ENCODE measurements around the gene TMEM151B. TPM values are rescaled to one million over a fixed set of nuclear protein-coding genes. Genes with fewer than 3 reads are reported as not detected.

The TMEM151B gene
- total and polyA plus RNA-seq, 2 donors from 2014 or later = not detected

GRCh38 chr6:44269178-44269920 lies 901 bp upstream of the TMEM151B start:
- peaks cover 12% of the 10 kb centered on the region for H3K27me3 ChIP-seq (ENCODE audit: control insufficient read depth, insufficient read depth, low read length)
- no peak overlapping the region for H3K4me3 ChIP-seq (ENCODE audit: low read length in 3 of 3)
- intact Hi-C loops (cut with DNase I) = no loop called here
- FAIRE-seq (no peak), DNase-seq (no peak)
- TF ChIP-seq CTCF (IDR thresholded peaks at IDR 0.05; ENCODE audit: borderline replicate concordance, extremely low read depth, insufficient read depth) = no peak
- peaks cover 0 to 8% (median 4%) of the 10 kb centered on the region in 3 donors for H3K4me1 ChIP-seq (ENCODE audit: control insufficient read depth in 2 of 3, insufficient read depth in 2 of 3, low read depth in 1 of 3, low read length in 3 of 3)
- no peaks in the 10 kb centered on the region for H3K36me3 ChIP-seq (ENCODE audit: control insufficient read depth in 2 of 3, insufficient read depth in 3 of 3, low read length in 3 of 3)
- no peak overlapping the region for H3K27ac ChIP-seq (ENCODE audit: low read depth in 2 of 2, low read length in 2 of 2)
- H3K9me3 ChIP-seq (ENCODE audit: control insufficient read depth in 2 of 3, insufficient read depth in 1 of 3, low read length in 3 of 3) = no peaks in the 10 kb centered on the region
- H3K9ac ChIP-seq (ENCODE audit: low read length in 3 of 3) = no peak overlapping the region

GRCh38 chr6:44270526-44271405 lies 516 bp downstream of the TMEM151B start:
- intact Hi-C loops (cut with DNase I) = no loop called here
- FAIRE-seq = no peak

DNA sequence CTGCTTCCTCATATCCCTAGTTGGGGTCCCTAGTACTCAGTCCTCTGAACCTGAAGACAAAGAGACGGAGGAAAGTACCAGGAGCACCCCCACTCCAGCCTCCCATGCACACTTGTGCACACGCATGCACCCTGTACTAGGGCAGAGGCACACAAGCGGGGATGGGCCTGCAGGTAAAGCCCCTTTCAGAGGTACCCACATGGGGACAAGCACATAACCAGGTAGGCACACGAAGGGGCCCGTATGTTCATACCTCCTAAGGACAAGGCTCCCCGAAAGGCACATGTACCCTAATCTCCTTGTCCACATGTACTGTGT lies 1.1 kb downstream of the TMEM151B start:
- DNase-seq (no peak), FAIRE-seq (no peak)
- TF ChIP-seq CTCF (IDR thresholded peaks at IDR 0.05; ENCODE audit: borderline replicate concordance, extremely low read depth, insufficient read depth) = no peak
- Histone ChIP-seq H3K27me3 (ENCODE audit: control insufficient read depth, insufficient read depth, low read length) (peaks cover 12% of the 10 kb centered on the region), H3K36me3 (ENCODE audit: control insufficient read depth in 2 of 3, insufficient read depth in 3 of 3, low read length in 3 of 3) (no peaks in the 10 kb centered on the region), H3K9me3 (ENCODE audit: control insufficient read depth in 2 of 3, insufficient read depth in 1 of 3, low read length in 3 of 3) (no peaks in the 10 kb centered on the region), H3K4me3 (ENCODE audit: low read length in 3 of 3) (no peak overlapping the region), H3K4me1 (ENCODE audit: control insufficient read depth in 2 of 3, insufficient read depth in 2 of 3, low read depth in 1 of 3, low read length in 3 of 3) (peaks cover 0 to 2% (median 0%) of the 10 kb centered on the region in 3 donors), H3K9ac (ENCODE audit: low read length in 3 of 3) (no peak overlapping the region), H3K27ac (ENCODE audit: low read depth in 2 of 2, low read length in 2 of 2) (no peak overlapping the region)
- intact Hi-C loops (cut with DNase I) = no loop called here

More at GRCh38 chr6:44270526-44271405, 516 bp downstream of the TMEM151B start:
- Histone ChIP-seq H3K4me1 (ENCODE audit: control insufficient read depth in 2 of 3, insufficient read depth in 2 of 3, low read depth in 1 of 3, low read length in 3 of 3) (peaks cover 0 to 2% (median 0%) of the 10 kb centered on the region in 3 donors), H3K36me3 (ENCODE audit: control insufficient read depth in 2 of 3, insufficient read depth in 3 of 3, low read length in 3 of 3) (no peaks in the 10 kb centered on the region), H3K9ac (ENCODE audit: low read length in 3 of 3) (no peak overlapping the region), H3K27me3 (ENCODE audit: control insufficient read depth, insufficient read depth, low read length) (peaks cover 12% of the 10 kb centered on the region), H3K9me3 (ENCODE audit: control insufficient read depth in 2 of 3, insufficient read depth in 1 of 3, low read length in 3 of 3) (no peaks in the 10 kb centered on the region), H3K27ac (ENCODE audit: low read depth in 2 of 2, low read length in 2 of 2) (no peak overlapping the region), H3K4me3 (ENCODE audit: low read length in 3 of 3) (no peak overlapping the region)
- TF ChIP-seq CTCF (IDR thresholded peaks at IDR 0.05; ENCODE audit: borderline replicate concordance, extremely low read depth, insufficient read depth) = no peak
- DNase-seq = peak in 4 of 5 donors; percentile 48 to 81 (median 62)

Data from kidney (tissue), 14 donors.